Activated CD8-positive, alpha-beta memory T cell treated with anti-CD3 and anti-CD28 coated beads for 24 hours (primary cell): ENCODE results near the gene CACNA2D1.
"Not testable (repeated sequence)": the region's sequence is repeated elsewhere in the genome, so short reads cannot be mapped to it uniquely, and the experiment has no call there.

Experiments
- DNase-seq: peaks from one replicate; pipeline ENCODE4 v3.0.0-alpha.2; 2020

CACNA2D1 gene

GRCh38 chr7:82433507-82433906 is 10.1 kb downstream of the CACNA2D1 start:
- DNase-seq, result no peak

GRCh38 chr7:82432743-82433142 is 10.8 kb downstream of the CACNA2D1 start:
- not testable (repeated sequence) for DNase-seq

DNA sequence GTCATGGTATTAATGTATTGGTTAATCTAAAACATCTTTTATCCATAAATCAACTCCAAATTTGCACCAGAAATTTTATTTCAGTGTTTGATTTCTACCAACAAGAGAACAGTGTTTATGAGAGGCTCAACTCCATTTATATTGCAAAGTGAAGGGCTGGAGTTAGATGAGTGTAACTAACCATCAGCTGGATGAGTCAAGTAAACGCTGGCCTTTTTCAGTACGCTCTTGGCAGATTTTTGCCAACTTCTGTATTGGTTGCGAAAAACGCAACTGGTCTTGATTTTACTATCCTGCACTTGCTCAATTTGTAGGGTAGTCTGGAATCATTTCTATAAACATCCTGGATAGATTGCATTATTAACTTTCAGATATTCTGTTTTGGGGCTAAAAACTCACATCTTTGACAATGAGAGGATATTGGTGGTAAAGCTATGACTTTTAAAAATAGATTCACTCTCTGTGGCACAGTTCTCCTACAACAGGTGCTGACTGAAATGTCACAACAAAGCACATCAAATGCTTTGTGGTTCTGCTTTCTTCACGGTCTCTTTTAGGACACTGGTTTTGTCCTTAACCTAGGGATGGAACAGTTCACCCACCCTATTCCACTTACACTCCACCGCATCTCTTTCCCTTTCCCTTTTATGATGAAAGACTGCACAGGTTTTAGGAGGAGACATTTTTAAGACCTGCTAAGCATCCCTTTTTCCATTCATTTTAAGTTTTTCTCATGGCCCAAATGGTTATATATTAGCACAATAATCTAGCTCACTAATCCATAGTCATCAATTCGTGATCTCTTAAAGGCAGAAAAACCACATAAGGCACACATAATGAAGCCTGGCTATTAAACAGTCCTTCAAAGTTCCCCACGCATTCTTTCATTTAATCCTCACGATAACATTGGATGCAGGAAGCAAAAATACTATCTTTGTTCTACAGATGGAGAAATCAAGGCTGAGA is 12.8 kb downstream of the CACNA2D1 start:
- no peak for DNase-seq

- DNase-seq, result no peak
Measured at GRCh38 chr7:82429408-82429807, 14.2 kb downstream of the CACNA2D1 start.

DNA sequence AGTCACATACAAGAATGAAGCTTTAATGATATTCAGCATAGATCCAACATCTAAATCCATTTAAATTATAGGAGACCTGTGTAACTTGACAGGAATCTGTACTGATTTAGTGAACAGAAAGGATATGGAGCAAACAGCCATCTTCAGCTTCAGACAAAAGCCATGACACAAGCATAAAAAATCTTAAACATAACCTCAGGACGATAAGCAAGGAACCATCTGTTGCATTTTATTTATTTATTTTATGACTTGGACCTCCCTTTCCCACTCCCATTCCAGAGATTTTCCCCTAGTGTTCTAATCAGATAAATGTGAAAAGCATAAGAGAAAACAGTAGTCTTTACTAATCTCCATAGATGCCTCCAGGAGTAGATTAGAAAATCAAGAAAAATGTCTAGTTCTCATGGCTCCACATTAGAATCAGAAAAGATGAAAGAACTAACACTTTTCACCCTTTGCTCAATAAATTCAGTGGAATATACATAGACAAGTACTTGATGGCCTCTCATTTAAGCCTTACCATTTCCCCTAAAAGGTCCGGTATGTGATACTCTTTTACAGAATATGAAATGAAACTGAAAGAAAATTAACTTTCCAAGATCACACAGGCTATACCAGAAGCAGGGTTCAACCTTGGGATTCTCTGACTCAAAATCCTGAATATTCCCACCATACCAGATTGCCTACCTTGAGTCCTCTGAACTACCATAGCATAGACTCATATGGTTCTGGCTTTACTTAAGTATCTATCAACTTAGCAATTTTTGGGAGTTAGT is 15.2 kb downstream of the CACNA2D1 start:
- no peak for DNase-seq

- DNase-seq, result no peak
Measured at GRCh38 chr7:82423446-82423845, 20.1 kb downstream of the CACNA2D1 start.

DNA sequence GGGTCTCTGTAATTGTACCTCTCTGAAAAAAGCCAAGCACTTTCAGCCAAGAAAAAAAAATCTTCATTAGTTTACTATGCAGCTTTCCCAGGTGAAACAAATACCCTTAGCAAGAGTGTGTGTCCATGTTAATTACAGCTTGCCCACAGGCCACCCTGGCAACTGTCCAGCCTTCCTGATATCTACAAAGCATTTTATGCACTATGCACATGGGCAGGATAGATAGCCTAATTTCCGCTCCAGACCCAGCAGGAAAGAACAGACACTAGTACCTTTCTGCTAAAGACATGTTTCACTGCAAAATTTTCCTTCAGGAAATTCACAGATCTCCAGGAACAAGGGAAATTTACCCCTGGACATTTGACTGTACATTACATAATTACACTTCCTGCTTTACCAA is 24.4 kb downstream of the CACNA2D1 start:
- DNase-seq, result no peak

DNA sequence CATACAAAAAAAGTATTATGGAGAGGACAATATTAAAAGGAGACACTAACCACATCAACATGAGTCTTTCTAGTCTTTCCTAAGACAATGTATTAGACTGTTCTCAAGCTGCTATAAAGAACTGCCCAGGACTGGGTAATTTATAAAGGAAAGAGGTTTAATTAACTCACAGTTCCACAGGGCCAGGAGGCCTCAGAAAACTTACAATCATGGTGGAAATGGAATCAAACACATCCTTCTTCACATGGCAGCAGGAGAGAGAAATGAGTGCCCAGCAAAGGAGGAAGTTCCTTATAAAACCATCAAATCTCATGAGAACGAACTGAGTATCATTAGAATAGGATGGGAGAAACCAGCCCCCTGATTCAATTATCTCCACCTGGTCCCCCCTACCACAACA is 25.7 kb downstream of the CACNA2D1 start:
- DNase-seq, result no peak

DNA sequence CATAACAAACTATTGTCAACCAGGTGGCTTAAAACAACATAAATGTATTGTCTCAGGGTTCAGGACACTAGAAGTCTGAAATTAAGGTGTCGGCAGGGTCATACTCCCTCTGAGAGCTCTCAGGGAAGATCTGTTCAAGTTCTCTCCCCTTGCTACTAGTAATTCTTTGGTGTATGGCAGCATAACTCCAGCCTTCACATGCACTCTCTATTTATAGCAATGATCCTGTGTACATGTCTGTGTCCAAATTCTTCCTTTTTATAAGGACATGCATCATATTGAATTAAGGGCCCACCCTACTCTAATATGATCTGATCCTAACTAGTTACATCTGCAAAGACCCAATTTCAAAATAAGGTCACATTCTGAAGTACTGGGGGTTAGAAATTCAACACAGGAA is 27.2 kb downstream of the CACNA2D1 start:
- no peak for DNase-seq

- DNase-seq, result no peak
Measured at GRCh38 chr7:82414389-82414788, 29.2 kb downstream of the CACNA2D1 start.

- DNase-seq, result no peak
Measured at GRCh38 chr7:82413237-82413636, 30.3 kb downstream of the CACNA2D1 start.

GRCh38 chr7:82411732-82412131 is 31.8 kb downstream of the CACNA2D1 start:
- DNase-seq, result no peak

DNA sequence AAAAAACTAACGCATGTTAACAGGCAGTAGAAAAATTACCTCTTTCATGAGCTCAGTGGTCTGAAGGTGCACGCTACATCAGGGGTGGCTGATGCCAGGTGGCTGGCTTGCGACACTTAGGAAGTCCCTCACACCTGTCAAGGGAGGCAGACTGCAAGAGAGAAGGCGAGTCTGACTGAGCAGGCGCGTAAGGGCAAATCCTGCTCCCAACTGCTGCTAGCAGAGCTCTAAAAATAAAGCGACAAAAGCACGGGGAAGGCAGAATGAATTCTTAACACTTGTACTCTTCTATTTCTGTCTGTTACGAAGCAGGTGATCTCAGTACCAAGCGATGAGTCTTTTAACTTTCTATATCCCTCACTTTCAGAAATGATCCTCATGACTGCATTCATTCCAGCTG is 33.1 kb downstream of the CACNA2D1 start:
- no peak for DNase-seq

DNA sequence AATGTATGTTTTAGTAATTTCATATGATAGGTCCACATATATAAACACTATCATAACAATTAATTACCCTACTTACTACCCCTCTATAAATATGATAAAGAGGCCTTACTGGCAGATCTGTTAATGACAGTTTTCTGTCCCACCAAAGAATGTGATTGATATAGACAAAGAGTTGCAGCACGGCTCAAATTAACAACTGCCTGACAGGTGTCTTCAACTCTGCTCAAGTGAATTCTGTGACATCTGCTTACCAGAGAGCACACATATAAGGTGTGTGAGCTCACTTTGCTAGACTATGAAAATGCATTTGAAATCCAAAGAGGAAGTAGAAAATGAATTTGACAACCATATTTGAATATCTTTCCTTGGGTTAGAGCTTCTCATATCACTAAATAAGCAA is 36.6 kb downstream of the CACNA2D1 start:
- DNase-seq, result no peak

- no peak for DNase-seq
Measured at GRCh38 chr7:82405301-82405700, 38.3 kb downstream of the CACNA2D1 start.

DNA sequence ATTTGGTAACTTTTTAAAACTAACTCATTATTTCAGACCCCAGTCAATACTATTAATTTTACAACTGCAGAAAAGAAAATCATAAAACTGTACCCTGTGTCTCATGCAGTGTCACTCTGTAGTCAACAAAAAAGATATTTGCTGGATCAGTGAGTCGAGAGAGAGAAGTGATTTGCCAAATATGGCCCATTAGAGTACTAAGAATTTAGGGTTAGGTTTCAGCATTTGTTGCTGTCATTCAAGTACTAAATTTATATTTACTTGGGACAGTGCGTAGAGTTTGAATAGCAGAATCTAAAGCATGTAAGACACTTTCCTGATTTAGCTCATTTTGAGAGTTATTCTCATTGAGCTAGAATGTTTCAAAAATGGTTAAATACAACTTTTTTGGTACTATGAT is 38.9 kb downstream of the CACNA2D1 start:
- no peak for DNase-seq

DNA sequence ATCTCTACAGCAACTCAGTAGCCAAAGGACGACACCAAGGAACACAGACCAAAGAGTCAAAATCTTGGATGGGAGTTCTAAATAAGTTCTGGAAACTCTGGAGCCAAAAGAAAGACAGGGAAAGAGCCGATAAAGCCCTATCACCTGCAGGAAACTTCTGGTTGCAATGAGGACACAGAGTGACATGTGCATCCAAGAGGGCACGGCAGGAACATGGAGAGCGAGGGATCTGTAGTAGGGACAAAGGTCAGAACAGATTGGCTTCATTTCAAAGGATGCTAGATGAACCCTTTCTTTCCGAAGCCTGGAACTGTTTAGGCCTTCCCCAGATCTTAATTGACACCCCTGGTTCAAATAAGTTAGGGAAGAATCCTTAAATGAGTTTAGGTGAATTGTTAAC is 39.5 kb downstream of the CACNA2D1 start:
- DNase-seq, result no peak

DNA sequence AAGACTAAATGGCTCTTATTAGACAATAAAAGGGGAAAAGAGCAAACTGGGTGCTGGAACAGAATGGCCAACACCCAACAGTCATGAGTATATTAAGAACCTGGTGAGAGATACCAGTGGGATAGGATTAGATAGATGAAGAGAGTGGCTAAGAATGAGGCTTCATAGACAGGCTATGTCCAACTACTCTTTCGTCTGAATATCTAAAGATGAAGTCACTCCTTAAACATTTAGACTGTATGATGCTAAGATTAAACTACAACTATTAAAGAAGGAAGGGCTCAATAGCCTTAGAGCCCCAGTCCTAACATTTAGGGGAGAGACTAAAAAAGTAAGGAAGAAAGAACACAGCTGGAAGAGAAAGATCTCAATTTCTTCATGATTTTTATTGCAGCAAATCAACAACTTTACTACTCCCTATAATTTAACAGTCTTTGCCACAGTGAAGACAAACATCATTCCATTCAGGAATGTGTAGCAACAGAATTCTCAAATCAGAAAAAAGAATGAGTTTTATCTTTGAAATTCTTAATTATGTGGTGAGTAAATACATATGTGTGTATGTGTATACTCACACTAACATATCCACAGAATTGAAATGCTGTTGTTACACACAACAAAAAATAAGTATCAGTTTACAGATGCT is 45.6 kb downstream of the CACNA2D1 start:
- DNase-seq, result no peak

GRCh38 chr7:82396343-82396742 is 47.2 kb downstream of the CACNA2D1 start:
- no peak for DNase-seq

GRCh38 chr7:82395147-82395546 is 48.4 kb downstream of the CACNA2D1 start:
- no peak for DNase-seq

- DNase-seq, result no peak
Measured at GRCh38 chr7:82393840-82394220, 49.7 kb downstream of the CACNA2D1 start.

- DNase-seq, result no peak
Measured at GRCh38 chr7:82393076-82393839, 50.3 kb downstream of the CACNA2D1 start.

- DNase-seq, result no peak
Measured at GRCh38 chr7:82390936-82391335, 52.6 kb downstream of the CACNA2D1 start.
